SK-N-MC (cell line): Measurements from ENCODE around the gene ANKRD33B.

ENCODE experiments used
- EZH2 ChIP-seq: fragments of 200-600 bp; sonication (generic); IDR thresholded peaks from one replicate; pipeline ENCODE4 v1.6.1; 2017; ENCODE audit warnings: antibody characterized with exemption
- POLR2AphosphoS5 ChIP-seq: IDR thresholded peaks from 2 replicates; pipeline ENCODE4 v1.6.1; 2012; ENCODE audit warnings: mild to moderate bottlenecking, low read depth, low read length, borderline replicate concordance

DNA sequence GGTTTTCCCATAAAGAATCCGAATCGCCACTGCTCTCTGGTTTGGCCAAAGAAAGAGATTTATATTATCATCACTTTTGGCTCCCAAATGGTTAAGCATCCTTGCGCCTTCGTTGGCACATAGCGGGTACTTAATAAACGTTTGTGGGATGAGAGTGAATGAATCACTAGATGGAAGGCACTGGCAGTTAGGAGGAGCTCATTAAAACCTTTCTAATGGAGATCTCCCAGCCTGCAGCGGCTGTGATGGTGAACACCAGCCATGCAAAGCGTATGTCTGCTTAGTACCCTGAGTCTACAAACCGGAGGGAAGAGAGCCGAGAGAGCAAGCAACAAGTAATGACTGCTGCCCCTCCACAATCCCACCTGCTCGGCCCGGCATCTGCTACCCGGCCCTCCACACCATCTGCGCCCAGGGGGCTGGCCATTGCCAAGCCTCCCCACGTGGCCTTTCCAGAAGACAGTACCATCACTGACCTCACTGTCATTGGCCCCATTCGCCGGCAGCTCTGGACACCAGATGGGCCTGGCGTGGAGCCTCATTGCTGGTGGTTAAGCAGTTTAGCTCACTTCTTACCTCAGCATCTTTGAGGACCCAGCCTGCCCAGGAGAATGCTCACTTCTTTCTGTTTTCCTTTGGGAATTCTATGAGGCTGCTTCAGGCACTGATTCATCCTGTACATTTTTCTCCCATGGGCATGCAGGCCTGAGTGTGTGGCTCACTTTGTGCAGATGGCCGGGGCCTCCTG is 39.3 kb upstream of the ANKRD33B start:
- TF ChIP-seq POLR2AphosphoS5 (no peak), EZH2 (no peak)
